Caki2 (cell line): Measurements from ENCODE around the gene MC3R. TPM values are rescaled to one million over a fixed set of nuclear protein-coding genes. Genes with fewer than 3 reads are reported as not detected.
"Not testable (repeated sequence)": the region's sequence is repeated elsewhere in the genome, so short reads cannot be mapped to it uniquely, and the experiment has no call there.

Source experiments
- DNase-seq: peaks from one replicate; pipeline ENCODE4 v3.0.0-alpha.2; 2015; ENCODE audit warnings: low read depth
- in situ Hi-C: cut with HindIII; loops from 2 replicates; pipeline ENCODE4 v1.10.0; 2016; ENCODE audit warnings: low sequenced_read_pairs, low pct_unique_long_range_greater_than_20kb, mixed read lengths
- total RNA-seq: library from RNA; depleted of rRNA; stranded (reverse); fragments of >200 nt; shearing (Covaris generic); gene quantifications from 2 replicates; pipeline ENCODE4 v1.2.3, GENCODE V29; 2014; ENCODE audit warnings: low replicate concordance; rRNA removed

MC3R gene
- not detected in 2 replicates for total RNA-seq

DNA sequence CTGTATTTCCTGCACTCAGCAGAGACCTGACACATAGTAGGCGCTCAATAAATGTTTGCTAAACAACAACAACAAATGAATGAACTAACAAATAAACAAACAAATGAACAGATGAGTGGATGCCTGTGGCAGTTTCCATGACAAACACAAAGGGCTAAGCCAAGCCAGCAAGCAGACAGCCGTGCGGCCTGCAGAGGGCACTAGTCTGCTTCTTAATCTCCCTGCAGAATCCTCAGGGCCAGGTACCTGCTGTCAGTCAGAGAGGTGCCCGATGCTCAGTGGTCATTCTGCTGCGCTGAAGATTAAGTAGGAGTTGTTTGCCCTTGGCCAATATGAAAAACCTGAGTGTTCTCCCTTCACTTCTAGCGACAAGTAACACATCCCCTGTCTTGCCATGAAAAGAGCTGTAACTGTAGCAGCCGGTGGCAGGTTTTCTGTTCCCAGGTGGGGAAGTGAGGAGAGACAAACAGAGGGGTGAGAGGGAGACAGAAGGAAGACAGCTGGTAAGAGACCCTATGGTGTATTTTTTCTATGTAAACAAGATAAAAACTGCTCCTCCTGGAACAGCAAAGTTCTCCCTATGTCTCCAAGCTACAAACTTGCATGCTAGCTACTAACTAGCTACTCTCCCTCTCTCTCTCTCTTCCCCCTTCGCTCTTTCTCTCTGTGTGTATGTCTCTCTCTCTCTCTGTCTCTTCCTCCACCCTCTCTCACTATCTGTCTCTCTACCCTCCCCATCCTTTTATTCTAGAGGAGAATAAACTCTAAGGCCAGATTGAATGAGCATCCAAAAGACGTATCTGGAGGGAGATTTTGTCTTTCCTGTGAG, at the start of gene MC3R:
MC3R (plus strand) TSS at position 779 of the 829 bp plus-strand sequence. CDS start 112 bp downstream, outside the sequence.
- peak; percentile 31 for DNase-seq
- in situ Hi-C loops: no loop called here

GRCh38 chr20:56200456-56200855, 48.1 kb upstream of the MC3R start:
- in situ Hi-C loops: no loop called here
- no peak for DNase-seq

DNA sequence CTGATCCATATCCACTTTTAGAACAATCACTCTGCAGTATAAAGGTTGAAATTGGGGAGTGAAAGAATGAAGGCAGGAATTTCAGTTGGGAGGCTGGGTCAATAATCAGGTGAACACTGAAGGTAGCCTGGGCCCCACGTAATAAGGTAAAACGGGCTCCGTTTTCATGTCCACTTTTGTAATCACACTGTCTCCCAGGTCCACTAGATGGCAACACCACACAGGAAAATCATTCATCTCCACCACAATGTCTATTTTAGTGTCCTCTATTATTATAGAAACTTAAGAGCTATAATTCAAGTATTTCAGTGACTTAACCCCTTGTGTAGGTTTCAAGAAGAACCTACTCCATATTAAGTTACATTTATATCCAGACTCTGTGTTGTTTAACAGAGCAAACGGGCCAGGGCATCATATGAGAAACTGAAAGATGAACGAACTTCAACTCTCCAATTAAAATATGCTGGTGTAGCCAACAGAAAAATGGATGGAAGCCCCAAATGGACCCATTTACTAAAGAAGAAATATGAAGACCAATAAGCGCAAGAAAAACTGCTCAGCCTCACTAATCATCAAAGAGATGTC, 45.9 kb upstream of the MC3R start:
- in situ Hi-C loops: no loop called here
- no peak for DNase-seq

DNA sequence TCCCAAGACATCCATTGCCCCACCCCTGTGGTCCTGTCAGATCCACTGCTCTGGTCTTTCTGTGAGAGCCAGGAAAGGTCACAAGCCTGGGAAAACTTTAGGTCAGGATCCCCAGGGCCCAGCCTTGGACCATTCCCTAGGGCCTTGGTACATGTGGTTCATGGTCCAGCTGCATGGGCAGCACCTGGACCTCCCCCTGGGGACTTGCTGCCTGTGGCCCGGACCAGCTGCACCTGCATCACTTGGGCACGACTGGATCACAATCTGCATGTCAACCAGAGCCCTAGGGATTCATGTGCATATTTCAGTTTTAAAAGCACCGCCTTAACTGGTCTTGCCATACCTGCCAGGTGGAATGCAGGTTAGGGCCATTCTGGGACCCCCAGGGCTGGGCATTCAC, 44.3 kb upstream of the MC3R start:
- no peak for DNase-seq

DNA sequence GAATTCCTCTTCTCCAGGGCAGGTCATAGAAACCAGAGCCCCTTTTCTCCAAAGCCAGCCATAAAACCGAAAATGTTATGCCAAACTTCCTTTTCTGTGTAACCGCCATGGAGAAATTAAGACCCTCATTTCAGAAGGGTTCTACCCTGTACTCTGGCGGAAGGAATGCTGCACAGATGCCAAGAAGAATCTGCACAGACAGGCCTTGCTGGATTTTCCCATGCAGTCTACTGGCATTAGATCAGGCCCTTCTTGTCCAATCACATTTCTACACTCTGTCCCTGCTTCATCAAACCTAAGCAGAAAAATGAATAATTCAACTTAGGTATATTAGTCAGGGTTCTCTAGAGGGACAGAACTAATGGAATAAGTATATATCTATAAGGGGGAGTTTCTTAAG, 43.2 kb upstream of the MC3R start:
- no peak for DNase-seq
- in situ Hi-C loops: no loop called here

More for the DNA sequence above, 44.3 kb upstream of the MC3R start:
- in situ Hi-C loops: no loop called here

DNA sequence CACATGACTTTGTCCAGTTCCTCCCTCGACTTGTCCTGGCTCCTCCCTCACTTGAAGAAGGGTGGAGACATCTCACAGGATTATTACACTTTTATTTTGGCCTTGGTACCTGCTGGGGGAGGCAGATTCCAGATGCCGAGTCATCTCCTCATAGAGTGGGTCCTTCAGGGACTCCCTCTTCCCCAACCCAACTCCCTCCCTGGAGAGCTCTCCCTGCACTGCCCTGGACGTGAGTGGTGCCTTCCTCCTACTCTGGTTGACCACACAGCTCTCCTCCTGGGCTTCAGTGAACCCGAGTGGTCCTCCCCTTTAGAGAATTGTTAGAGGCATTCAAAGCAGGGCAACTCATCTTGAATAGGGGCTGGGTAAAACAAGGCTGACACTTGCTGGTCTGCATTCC, 40.9 kb upstream of the MC3R start:
- in situ Hi-C loops: no loop called here
- no peak for DNase-seq

DNA sequence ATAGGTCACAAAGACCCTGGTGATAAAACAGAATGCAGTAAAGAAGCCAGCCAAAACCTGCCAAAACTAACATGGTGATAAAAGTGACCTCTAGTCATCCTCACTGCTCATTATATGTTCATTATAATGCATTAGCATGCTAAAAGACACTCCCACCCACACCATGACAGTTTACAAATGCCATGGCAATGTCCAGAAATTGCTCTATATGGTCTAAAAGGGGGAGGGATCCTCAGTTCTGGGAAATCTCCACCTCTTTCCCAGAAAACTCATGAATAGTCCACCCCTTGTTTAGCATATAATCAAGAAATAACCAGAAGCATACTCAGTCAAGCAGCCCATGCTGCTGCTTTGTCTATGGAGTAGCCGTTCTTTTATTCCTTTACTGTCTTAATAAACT, 40.4 kb upstream of the MC3R start:
- no peak for DNase-seq
- in situ Hi-C loops: no loop called here

DNA sequence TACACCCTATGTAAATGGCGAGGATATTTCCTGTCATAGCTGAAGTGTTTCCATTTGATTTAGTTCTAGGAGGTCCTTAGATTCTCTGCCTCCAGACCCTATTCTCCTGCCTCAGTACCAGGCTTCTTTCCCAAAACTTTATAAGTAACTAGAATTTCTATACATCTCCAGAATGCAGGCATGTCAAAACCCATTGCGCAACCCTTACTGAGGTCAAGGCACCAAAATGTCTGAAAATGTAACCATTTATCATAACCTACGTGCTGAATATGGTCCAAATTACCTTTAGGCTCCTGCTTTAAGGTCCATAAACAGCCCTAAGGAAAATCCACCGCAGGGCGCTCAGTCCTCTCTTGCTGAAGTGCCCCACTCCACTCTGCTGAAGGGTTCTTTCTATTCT, 37.5 kb upstream of the MC3R start:
- DNase-seq: no peak
- in situ Hi-C loops: no loop called here

- in situ Hi-C loops: no loop called here
- no peak for DNase-seq
Observed at GRCh38 chr20:56212091-56212490, 36.4 kb upstream of the MC3R start.

DNA sequence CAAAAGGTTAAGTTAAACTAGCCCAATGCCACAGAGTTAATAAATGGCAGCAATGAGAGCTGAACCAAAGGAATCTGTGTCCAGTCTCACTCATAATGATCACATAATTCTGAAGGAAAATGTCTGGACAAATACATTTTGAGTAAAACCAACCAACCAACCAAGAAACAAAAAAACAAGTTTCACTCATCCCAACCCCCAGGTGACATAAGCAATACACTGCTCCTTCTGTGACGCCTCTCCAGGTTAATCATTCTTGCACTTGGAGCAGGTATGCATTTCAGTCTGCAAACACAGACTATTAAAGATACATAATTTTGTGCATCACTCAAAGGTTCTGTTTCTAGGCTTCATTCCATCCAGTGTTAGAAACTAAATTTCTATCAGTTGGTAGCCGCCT, 35.2 kb upstream of the MC3R start:
- DNase-seq: no peak
- in situ Hi-C loops: no loop called here

GRCh38 chr20:56215115-56215514, 33.4 kb upstream of the MC3R start:
- in situ Hi-C loops: no loop called here

GRCh38 chr20:56217829-56218228, 30.7 kb upstream of the MC3R start:
- DNase-seq: no peak
- in situ Hi-C loops: no loop called here

More at GRCh38 chr20:56215115-56215514, 33.4 kb upstream of the MC3R start:
- DNase-seq: no peak

GRCh38 chr20:56221186-56221585, 27.3 kb upstream of the MC3R start:
- peak; percentile 25 for DNase-seq
- in situ Hi-C loops: not testable (repeated sequence)

- DNase-seq: no peak
- in situ Hi-C loops: no loop called here
Observed at GRCh38 chr20:56222201-56222600, 26.3 kb upstream of the MC3R start.

- in situ Hi-C loops: no loop called here
- DNase-seq: no peak
Observed at GRCh38 chr20:56222945-56223344, 25.6 kb upstream of the MC3R start.

GRCh38 chr20:56223352-56223751, 25.2 kb upstream of the MC3R start:
- DNase-seq: no peak
- in situ Hi-C loops: no loop called here

- DNase-seq: no peak
- in situ Hi-C loops: no loop called here
Observed at GRCh38 chr20:56228021-56228420, 20.5 kb upstream of the MC3R start.

DNA sequence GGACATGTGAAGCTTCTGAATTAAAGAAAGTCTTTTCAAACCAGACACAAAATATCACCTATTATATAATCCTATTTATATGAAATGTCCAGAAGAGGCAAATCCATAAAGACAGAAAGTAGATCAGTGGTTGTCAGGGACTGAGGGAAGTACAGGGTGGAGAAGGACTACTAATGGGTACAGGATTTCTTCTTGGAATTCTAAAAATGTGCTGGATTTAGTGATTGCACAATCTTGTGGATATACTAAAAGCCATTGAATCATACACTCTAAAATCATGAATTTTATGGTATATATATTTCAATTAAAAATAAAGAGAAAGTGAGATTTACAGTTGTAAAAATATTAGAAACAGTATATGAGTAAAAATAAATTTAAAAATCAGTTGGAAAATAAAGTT, 18.7 kb upstream of the MC3R start:
- in situ Hi-C loops: no loop called here
- no peak for DNase-seq

DNA sequence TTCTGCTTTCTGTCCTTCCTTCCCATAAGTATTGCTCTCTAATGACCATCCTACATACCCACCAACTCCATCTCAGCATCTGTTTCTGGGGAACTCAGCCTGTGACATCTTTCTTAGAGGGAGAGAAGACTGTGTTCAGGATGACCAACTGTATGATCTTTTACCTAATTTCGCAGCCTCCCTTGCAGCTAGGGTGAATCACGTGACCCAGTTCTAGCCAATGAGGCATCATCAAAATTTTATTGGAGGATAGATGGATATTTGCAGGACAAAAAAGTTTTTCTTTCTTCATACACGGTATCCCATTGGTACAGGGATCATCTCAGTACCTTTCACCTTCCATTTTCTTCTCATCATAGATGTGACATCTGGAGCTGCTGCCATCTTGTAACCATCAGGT, 14.4 kb upstream of the MC3R start:
- no peak for DNase-seq
- in situ Hi-C loops: no loop called here

DNA sequence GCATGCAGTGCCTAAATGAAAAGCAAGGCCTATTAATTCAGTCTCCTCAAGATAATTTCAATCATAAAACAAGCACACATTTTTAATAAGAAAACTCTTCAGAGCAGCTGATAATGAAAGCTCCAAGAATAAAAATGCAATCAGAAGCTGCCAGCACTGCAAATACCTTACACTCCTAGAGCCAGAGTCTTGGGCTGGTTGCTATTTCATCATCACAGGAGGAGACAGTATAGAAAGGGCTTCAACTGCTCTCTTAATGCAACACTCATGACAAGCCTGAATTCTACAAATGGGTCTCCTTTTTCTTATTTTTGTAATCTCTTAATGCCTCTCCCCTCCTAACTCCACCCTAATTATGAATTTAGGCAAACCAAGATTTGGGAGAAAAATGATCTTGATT, 11.2 kb upstream of the MC3R start:
- DNase-seq: no peak
- in situ Hi-C loops: no loop called here
